Mesenchymal stem cell (in vitro differentiated cells and primary cell): ENCODE measurements around the gene UBTD2.
A peak's percentile ranks its signal among the peaks of the same experiment; 100 is the strongest.

ENCODE experiments used
- DNase-seq: peaks from one replicate; pipeline ENCODE4 v3.0.0-alpha.2; 2013
- H2AFZ ChIP-seq: one replicate; pipeline ENCODE4 v1.6.1; 2013; ENCODE audit warnings: low read depth, mild to moderate bottlenecking, control low read depth, inconsistent platforms, low read length, moderate library complexity
- H2AK5ac ChIP-seq: 2 replicates; pipeline ENCODE4 v1.6.1; 2013; ENCODE audit warnings: low read length, moderate library complexity, mild to moderate bottlenecking, inconsistent platforms; ENCODE audit not compliant: severe bottlenecking
- H2BK120ac ChIP-seq: one replicate; pipeline ENCODE4 v1.6.1; 2013; ENCODE audit warnings: low read depth, mild to moderate bottlenecking, inconsistent platforms, low read length, moderate library complexity
- H2BK12ac ChIP-seq, 2 experiments: one replicate each; pipeline ENCODE4 v1.6.1; 2013; ENCODE audit warnings: inconsistent platforms in 2 of 2, low read length in 2 of 2, mild to moderate bottlenecking in 2 of 2, moderate library complexity in 2 of 2, control low read depth in 1 of 2
- H2BK15ac ChIP-seq: one replicate; pipeline ENCODE4 v1.6.1; 2013; ENCODE audit warnings: mild to moderate bottlenecking, low read depth, inconsistent platforms; ENCODE audit not compliant: poor library complexity, severe bottlenecking
- H2BK5ac ChIP-seq: 2 replicates; pipeline ENCODE4 v1.6.1; 2013; ENCODE audit warnings: low read depth, mild to moderate bottlenecking, low read length, control low read depth, inconsistent platforms; ENCODE audit not compliant: poor library complexity, severe bottlenecking
- H3K14ac ChIP-seq, 2 experiments: one replicate each; pipeline ENCODE4 v1.6.1; 2013; ENCODE audit warnings: inconsistent platforms in 2 of 2, low read length in 2 of 2, control low read depth in 1 of 2, mild to moderate bottlenecking in 1 of 2, moderate library complexity in 1 of 2
- H3K18ac ChIP-seq, 2 experiments: one replicate each; pipeline ENCODE4 v1.6.1; 2013; ENCODE audit warnings: inconsistent platforms in 2 of 2, low read length in 2 of 2, control low read depth in 1 of 2, low read depth in 1 of 2, mild to moderate bottlenecking in 1 of 2
- H3K23ac ChIP-seq, 2 experiments: one replicate each; pipeline ENCODE4 v1.6.1; 2013; ENCODE audit warnings: inconsistent platforms in 2 of 2, low read length in 2 of 2, mild to moderate bottlenecking in 2 of 2, moderate library complexity in 2 of 2, control low read depth in 1 of 2
- H3K27ac ChIP-seq: 2 replicates; pipeline ENCODE4 v1.5.1; 2013; ENCODE audit warnings: mild to moderate bottlenecking, moderate library complexity, low read length, control low read depth, inconsistent platforms; ENCODE audit not compliant: poor library complexity, severe bottlenecking
- H3K27me3 ChIP-seq, 2 experiments: 2 replicates each; pipeline versions ENCODE4 v1.6.1 to v1.7.0; 2013; ENCODE audit warnings: low read length in 2 of 2, mild to moderate bottlenecking in 2 of 2, moderate library complexity in 2 of 2, control low read depth in 1 of 2, inconsistent platforms in 1 of 2; ENCODE audit not compliant: control insufficient read depth in 1 of 2, insufficient read depth in 1 of 2
- H3K36me3 ChIP-seq, 2 experiments: 2 replicates each; pipeline versions ENCODE4 v1.6.1 to v1.7.0; 2013; ENCODE audit warnings: low read length in 2 of 2, control low read depth in 1 of 2, inconsistent platforms in 1 of 2, low read depth in 1 of 2, mild to moderate bottlenecking in 1 of 2; ENCODE audit not compliant: insufficient read depth in 2 of 2, control insufficient read depth in 1 of 2
- H3K4ac ChIP-seq, 2 experiments: one replicate each; pipeline ENCODE4 v1.6.1; 2013; ENCODE audit warnings: inconsistent platforms in 2 of 2, low read length in 2 of 2, mild to moderate bottlenecking in 2 of 2, moderate library complexity in 2 of 2, control low read depth in 1 of 2, low read depth in 1 of 2
- H3K4me1 ChIP-seq: 2 replicates; pipeline ENCODE4 v1.6.1; 2013; ENCODE audit warnings: low read depth, low read length, control low read depth; ENCODE audit not compliant: control insufficient read depth, insufficient read depth
- H3K4me2 ChIP-seq: 2 replicates; pipeline ENCODE4 v1.6.1; 2013; ENCODE audit warnings: low read length, mild to moderate bottlenecking, inconsistent platforms; ENCODE audit not compliant: poor library complexity, severe bottlenecking
- H3K4me3 ChIP-seq, 2 experiments: 2 replicates each; pipeline versions ENCODE4 v1.5.1 to v1.7.0; 2013; ENCODE audit warnings: low read length in 2 of 2, mild to moderate bottlenecking in 2 of 2, control low read depth in 1 of 2, low read depth in 1 of 2; ENCODE audit not compliant: insufficient read depth in 1 of 2
- H3K79me1 ChIP-seq: replicated peaks from 2 replicates; pipeline ENCODE4 v1.6.1; 2013; ENCODE audit warnings: mild to moderate bottlenecking, control low read depth, low read length, inconsistent platforms; ENCODE audit not compliant: poor library complexity, severe bottlenecking
- H3K9ac ChIP-seq: 2 replicates; pipeline ENCODE4 v1.7.0; 2013; ENCODE audit warnings: mild to moderate bottlenecking, low read length, moderate library complexity
- H3K9me3 ChIP-seq: 2 replicates; pipeline ENCODE4 v1.7.0; 2013; ENCODE audit warnings: mild to moderate bottlenecking, low read length; ENCODE audit not compliant: control insufficient read depth
- H4K8ac ChIP-seq: one replicate; pipeline ENCODE4 v1.6.1; 2013; ENCODE audit warnings: inconsistent platforms, mild to moderate bottlenecking, low read length, moderate library complexity
- H4K91ac ChIP-seq: one replicate; pipeline ENCODE4 v1.6.1; 2013; ENCODE audit warnings: mild to moderate bottlenecking, low read length, inconsistent platforms
- WGBS: methylation state at CpG from one replicate; pipeline ENCODE4 v1.1.7; 2013; ENCODE audit warnings: mixed read lengths; 5-methylcytosine and 5-hydroxymethylcytosine counted together

UBTD2 gene

DNA sequence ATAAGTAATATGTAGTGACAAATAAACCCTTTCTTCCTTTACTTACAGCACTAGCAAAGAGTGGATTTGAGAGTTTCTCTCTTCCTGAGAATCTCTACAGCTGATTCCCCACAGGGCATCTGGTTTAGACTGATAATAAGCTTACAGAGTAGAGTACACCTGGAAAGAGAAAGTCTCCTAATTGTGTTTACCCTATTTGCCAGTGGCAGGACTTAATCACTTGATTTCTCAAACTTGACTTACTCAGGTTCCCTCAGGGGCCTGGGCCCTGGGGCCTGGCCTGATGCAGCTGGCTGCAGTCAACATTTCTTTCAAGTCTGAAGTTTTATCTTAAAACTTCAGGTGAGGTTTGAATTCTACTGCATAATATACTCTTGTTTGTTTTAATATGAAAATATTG is 38.0 kb upstream of the UBTD2 start:
- Histone ChIP-seq H2BK5ac (no peak overlapping the region), H3K9me3 (no peaks in the 10 kb centered on the region), H3K79me1 (no peaks in the 10 kb centered on the region), H2BK12ac (no peak overlapping the region), H3K4me3 (no peak overlapping the region), H3K23ac (no peak overlapping the region), H4K91ac (no peak overlapping the region), H3K18ac (no peak overlapping the region), H2BK120ac (no peak overlapping the region), H3K14ac (no peak overlapping the region), H2AK5ac (no peak overlapping the region), H3K36me3 (no peaks in the 10 kb centered on the region), H2BK15ac (no peak overlapping the region), H3K4me1 (peaks cover 2% of the 10 kb centered on the region), H3K27ac (no peak overlapping the region), H3K4me2 (no peak overlapping the region), H2AFZ (no peak overlapping the region), H3K4ac (no peak overlapping the region), H4K8ac (no peak overlapping the region), H3K9ac (no peak overlapping the region), H3K27me3 (no peaks in the 10 kb centered on the region)
- DNase-seq, result no peak

DNA sequence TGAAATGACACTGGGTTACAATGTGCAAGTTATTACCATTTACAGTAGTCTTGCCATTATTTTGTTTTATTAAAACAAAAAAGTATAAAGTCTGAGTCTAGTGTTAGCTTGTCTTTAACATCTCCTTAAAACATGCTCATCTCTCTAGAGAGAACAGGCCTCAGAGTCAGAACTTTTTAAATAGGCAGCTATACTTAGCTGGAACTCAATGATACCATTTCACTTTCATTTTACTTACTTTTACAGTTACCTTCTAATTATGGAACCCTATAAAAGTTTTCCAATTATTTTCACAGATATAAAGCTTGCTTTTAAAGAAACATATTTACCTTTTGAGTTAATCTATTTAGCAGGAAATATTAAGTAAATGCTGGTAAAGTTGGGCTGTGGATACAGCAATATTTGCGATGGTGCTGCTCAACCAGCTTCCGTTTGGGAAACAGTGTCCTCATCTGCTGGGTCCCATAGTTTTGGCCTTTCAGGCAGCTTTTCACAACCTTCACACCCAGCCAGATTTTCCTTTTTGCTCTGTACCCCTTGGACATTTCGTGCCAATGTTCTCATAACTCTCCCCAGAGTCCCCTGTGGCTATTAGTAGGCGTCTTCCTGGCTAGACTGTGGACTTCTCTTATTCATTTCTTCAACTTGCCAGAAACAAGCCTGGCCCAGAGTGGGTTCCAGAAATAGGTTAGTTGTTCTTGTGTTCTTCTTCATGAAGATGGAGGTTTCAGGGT is 36.3 kb upstream of the UBTD2 start:
- DNase-seq, result no peak

DNA sequence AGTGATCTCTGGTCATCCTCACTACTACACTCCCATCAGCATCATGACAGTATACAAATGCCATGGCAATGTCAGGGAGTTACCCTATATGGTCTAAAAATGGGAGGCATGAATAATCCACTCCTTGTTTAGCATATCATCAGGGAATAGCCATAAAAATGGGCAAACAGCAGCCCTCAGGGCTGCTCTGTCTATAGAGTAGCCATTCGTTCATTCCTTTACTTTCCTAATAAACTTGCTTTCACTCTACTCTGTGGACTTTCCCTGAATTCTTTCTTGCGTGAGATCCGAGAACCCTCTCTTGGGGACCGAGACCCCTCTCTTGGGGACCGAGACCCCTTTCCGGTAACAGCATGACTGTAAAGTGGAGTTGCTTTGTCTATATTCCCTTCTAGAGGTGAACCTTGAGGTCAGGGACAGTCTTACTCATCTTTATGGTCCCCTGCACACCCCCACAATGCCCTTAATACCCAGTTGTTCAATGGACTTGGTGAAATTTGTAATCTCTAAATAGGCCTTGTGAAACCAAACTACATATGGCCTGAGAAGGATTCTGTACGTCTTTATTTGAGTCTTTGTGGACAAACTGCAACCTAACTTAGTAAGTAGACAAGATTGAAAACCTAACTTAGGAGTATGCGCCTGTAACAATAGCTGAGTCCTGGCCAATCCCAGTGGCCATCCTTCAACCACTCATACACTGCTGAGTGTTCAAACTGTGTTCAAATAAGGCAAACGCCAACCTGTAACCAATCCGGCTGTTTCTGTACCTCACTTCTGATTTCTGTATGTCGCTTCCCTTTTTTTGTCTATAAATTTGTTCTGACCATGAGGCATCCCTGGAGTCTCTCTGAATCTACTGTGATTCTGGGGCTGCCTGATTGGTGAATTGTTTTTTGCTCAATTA is 32.3 kb upstream of the UBTD2 start:
- Histone ChIP-seq H3K4me2 (no peak overlapping the region), H3K4me1 (peaks cover 2% of the 10 kb centered on the region), H2AFZ (no peak overlapping the region), H3K23ac (no peak overlapping the region), H4K91ac (no peak overlapping the region), H3K36me3 (no peaks in the 10 kb centered on the region), H2AK5ac (no peak overlapping the region), H3K9me3 (no peaks in the 10 kb centered on the region), H2BK15ac (no peak overlapping the region), H3K9ac (no peak overlapping the region), H3K18ac (no peak overlapping the region), H2BK120ac (no peak overlapping the region), H3K4ac (no peak overlapping the region), H2BK5ac (no peak overlapping the region), H3K4me3 (no peak overlapping the region), H4K8ac (no peak overlapping the region), H3K27me3 (no peaks in the 10 kb centered on the region), H3K79me1 (no peaks in the 10 kb centered on the region), H3K14ac (no peak overlapping the region), H2BK12ac (no peak overlapping the region), H3K27ac (no peak overlapping the region)
- 96% methylated on average over 6 of the region's 11 CpGs for WGBS
- DNase-seq, result no peak

More for the DNA sequence above, 36.3 kb upstream of the UBTD2 start:
- Histone ChIP-seq H2BK15ac (no peak overlapping the region), H3K14ac (no peak overlapping the region), H3K4me2 (no peak overlapping the region), H2BK120ac (no peak overlapping the region), H3K9me3 (no peaks in the 10 kb centered on the region), H4K91ac (no peak overlapping the region), H2AK5ac (no peak overlapping the region), H2BK12ac (no peak overlapping the region), H2AFZ (no peak overlapping the region), H3K4me3 (peak overlapping the region in 1 of 2 experiments; percentile 67), H3K9ac (peak overlapping the region; percentile 69), H3K18ac (no peak overlapping the region), H3K4me1 (peaks cover 3% of the 10 kb centered on the region), H3K27ac (no peak overlapping the region), H3K36me3 (no peaks in the 10 kb centered on the region), H3K23ac (no peak overlapping the region), H2BK5ac (no peak overlapping the region), H3K27me3 (no peaks in the 10 kb centered on the region), H3K79me1 (no peaks in the 10 kb centered on the region), H3K4ac (no peak overlapping the region), H4K8ac (no peak overlapping the region)
- 90% methylated on average over 3 of the region's 4 CpGs for WGBS

DNA sequence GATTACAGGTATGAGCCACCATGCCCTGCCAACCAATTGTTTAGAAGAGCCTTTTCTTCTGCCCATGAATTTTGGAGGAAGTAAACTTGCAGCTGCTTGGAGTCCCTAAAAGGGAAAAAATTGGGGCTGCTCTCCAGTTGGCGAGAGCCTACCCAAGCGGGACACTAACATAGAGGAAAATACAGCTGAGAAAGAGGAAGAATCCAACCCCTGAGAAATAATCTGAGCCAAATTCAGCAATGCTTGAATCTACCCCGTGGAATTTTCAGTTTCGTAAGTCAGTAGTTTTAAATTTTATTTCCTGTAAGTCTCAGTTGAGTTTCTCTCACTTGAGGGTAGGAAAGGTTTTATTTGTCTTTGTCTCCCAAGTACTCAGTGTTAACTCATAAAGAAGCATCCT is 30.4 kb upstream of the UBTD2 start:
- Histone ChIP-seq H2BK12ac (no peak overlapping the region), H4K8ac (no peak overlapping the region), H3K27ac (no peak overlapping the region), H3K18ac (no peak overlapping the region), H3K4ac (no peak overlapping the region), H2BK5ac (no peak overlapping the region), H2BK15ac (no peak overlapping the region), H3K4me2 (no peak overlapping the region), H3K4me3 (no peak overlapping the region), H3K4me1 (peaks cover 2% of the 10 kb centered on the region), H3K14ac (no peak overlapping the region), H3K9ac (no peak overlapping the region), H2AFZ (no peak overlapping the region), H3K9me3 (no peaks in the 10 kb centered on the region), H3K79me1 (no peaks in the 10 kb centered on the region), H2BK120ac (no peak overlapping the region), H3K27me3 (no peaks in the 10 kb centered on the region), H2AK5ac (no peak overlapping the region), H4K91ac (no peak overlapping the region), H3K36me3 (no peaks in the 10 kb centered on the region), H3K23ac (no peak overlapping the region)
- 91% methylated on average over 4 of the region's 4 CpGs for WGBS
- no peak for DNase-seq
